SU-DHL-6 (cell line): ENCODE data around the gene SUCLG2.

ENCODE experiments used
- CTCF ChIP-seq: fragments of 200-600 bp; sonication (generic); IDR thresholded peaks from one replicate; pipeline ENCODE4 v1.5.1; 2017; ENCODE audit warnings: antibody characterized with exemption, mild to moderate bottlenecking, low read length, moderate library complexity; ENCODE audit not compliant: insufficient read depth, poor library complexity, severe bottlenecking
- EZH2phosphoT487 ChIP-seq: fragments of 200-600 bp; sonication (generic), shearing (Covaris generic); conservative IDR thresholded peaks from 2 replicates; pipeline ENCODE4 v1.6.1; 2018; ENCODE audit warnings: mild to moderate bottlenecking, antibody characterized with exemption, low read length, moderate library complexity, mixed read lengths

GRCh38 chr3:67361323-67361722 is 293.1 kb downstream of the SUCLG2 start:
- TF ChIP-seq CTCF: no peak
- TF ChIP-seq EZH2phosphoT487: no peak
